ENCODE data around the gene UBE2QL1.

The UBE2QL1 gene

DNA sequence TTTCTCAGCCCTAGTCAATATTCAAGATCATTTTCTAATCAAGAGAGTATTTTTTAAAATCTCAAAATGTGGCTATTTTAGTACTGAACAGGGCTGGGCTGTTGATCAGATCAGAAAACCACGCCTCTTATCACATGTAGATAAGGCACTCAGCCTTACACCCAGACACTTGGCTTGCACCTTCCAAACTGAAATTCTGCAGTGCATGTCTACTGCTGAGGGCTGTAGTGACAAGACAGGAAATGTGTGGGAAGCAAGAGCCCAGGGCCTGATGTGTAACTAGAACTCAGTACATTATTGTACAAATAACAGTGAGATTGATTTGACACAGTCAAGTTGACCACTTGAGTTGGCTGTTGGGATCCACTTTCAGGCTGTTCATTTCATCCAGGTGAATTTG lies 48.6 kb downstream of the UBE2QL1 start:
- Histone ChIP-seq H3K9ac (ENCODE audit: low read length) (no peak overlapping the region), H3K4me3 (ENCODE audit: low read length) (no peak overlapping the region), H3K9me3 (ENCODE audit: control insufficient read depth, low read length) (no peaks in the 10 kb centered on the region), H3K36me3 (ENCODE audit: control insufficient read depth, insufficient read depth, low read length) (no peaks in the 10 kb centered on the region), H3K27me3 (ENCODE audit: control insufficient read depth, insufficient read depth, low read length) (no peaks in the 10 kb centered on the region), H3K4me1 (ENCODE audit: control insufficient read depth, insufficient read depth, low read length) (peaks cover 6% of the 10 kb centered on the region)

DNA sequence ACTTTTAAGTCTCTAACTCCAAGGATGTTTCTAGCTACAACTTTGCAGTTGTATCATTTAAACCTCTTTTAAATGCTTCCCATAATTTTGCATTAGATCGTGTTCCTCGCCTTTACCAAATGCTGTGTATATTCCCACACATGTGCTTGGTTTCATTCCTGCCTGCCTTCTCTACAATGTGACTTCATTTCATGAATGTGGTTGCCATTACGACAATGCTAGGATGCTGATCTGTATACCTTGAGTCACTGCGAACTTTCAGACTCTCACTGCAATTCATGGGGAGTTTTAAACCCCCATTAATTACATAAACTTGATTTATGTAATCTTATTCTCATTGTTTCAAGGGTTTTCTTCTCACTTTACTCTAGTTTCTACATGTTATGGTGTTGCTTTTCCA lies 50.3 kb downstream of the UBE2QL1 start:
- H3K9ac ChIP-seq (ENCODE audit: low read length) = no peak overlapping the region
- no peak overlapping the region for H3K4me3 ChIP-seq (ENCODE audit: low read length)
- H3K9me3 ChIP-seq (ENCODE audit: control insufficient read depth, low read length) = no peaks in the 10 kb centered on the region
- no peaks in the 10 kb centered on the region for H3K27me3 ChIP-seq (ENCODE audit: control insufficient read depth, insufficient read depth, low read length)
- peaks cover 6% of the 10 kb centered on the region for H3K4me1 ChIP-seq (ENCODE audit: control insufficient read depth, insufficient read depth, low read length)
- H3K36me3 ChIP-seq (ENCODE audit: control insufficient read depth, insufficient read depth, low read length) = no peaks in the 10 kb centered on the region

DNA sequence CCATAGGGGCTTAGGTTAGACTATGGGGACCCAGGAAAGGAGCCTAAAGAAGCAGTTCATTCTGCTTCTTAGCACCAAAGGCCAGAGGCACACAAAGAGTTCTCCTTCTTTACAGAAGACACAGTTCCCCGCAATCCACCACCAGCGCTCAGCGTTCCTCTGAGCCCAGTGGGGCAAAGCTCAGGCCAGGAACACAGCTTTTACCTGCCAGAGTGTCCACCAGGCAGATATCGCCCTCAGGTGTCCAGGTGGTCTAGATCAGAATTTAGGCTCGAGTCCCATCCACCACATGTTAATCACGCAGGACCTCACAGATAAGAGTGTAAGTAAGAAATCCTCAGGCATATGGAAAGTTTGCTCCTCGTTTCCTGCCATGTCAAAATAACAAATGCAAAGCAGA lies 53.0 kb downstream of the UBE2QL1 start:
- Histone ChIP-seq H3K9ac (ENCODE audit: low read length) (no peak overlapping the region), H3K4me3 (ENCODE audit: low read length) (no peak overlapping the region), H3K4me1 (ENCODE audit: control insufficient read depth, insufficient read depth, low read length) (no peaks in the 10 kb centered on the region), H3K36me3 (ENCODE audit: control insufficient read depth, insufficient read depth, low read length) (no peaks in the 10 kb centered on the region), H3K9me3 (ENCODE audit: control insufficient read depth, low read length) (no peaks in the 10 kb centered on the region), H3K27me3 (ENCODE audit: control insufficient read depth, insufficient read depth, low read length) (no peaks in the 10 kb centered on the region)

DNA sequence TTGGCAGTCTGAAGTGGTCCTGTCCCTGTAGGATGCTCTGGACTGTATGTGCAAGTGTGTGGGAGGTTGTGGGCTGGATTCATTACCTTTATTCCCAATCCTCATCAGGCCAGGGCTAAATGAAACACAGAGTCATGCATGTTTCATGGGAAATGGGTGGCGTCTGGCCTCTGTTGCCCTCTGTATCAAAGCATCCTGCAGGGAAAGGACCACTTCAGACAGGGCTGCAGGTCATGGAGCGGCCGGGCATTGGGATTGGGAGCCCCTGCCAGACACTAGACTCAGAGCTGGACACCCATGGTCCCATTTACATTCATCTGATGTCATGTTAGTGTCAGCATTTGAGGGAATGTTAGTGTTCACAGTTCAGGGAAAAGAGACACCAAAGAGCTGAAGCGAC lies 53.8 kb downstream of the UBE2QL1 start:
- no peaks in the 10 kb centered on the region for H3K27me3 ChIP-seq (ENCODE audit: control insufficient read depth, insufficient read depth, low read length)
- H3K4me3 ChIP-seq (ENCODE audit: low read length) = no peak overlapping the region
- no peaks in the 10 kb centered on the region for H3K4me1 ChIP-seq (ENCODE audit: control insufficient read depth, insufficient read depth, low read length)
- no peaks in the 10 kb centered on the region for H3K9me3 ChIP-seq (ENCODE audit: control insufficient read depth, low read length)
- no peak overlapping the region for H3K9ac ChIP-seq (ENCODE audit: low read length)
- H3K36me3 ChIP-seq (ENCODE audit: control insufficient read depth, insufficient read depth, low read length) = no peaks in the 10 kb centered on the region

DNA sequence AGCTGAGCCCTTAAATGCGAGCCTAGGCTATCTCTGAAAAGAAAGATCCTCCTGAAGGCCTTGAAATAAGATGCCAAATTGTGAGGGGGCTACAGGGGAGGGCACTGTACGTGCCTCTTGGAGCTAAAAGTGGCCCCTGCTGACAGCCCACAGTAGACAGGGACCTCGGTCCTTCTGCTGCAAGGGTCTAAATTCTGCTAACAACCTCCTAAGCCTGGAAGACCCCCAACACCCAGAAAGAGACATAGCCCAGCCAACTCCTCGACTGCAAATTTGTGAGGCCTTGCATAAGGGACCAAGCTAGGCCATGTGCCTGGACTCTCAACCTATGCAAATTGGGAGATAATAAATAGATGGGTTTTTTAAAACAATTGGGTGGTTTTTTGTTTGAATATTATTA lies 54.7 kb downstream of the UBE2QL1 start:
- Histone ChIP-seq H3K27me3 (ENCODE audit: control insufficient read depth, insufficient read depth, low read length) (no peaks in the 10 kb centered on the region), H3K9ac (ENCODE audit: low read length) (no peak overlapping the region), H3K4me3 (ENCODE audit: low read length) (no peak overlapping the region), H3K4me1 (ENCODE audit: control insufficient read depth, insufficient read depth, low read length) (no peaks in the 10 kb centered on the region), H3K36me3 (ENCODE audit: control insufficient read depth, insufficient read depth, low read length) (no peaks in the 10 kb centered on the region), H3K9me3 (ENCODE audit: control insufficient read depth, low read length) (no peaks in the 10 kb centered on the region)

DNA sequence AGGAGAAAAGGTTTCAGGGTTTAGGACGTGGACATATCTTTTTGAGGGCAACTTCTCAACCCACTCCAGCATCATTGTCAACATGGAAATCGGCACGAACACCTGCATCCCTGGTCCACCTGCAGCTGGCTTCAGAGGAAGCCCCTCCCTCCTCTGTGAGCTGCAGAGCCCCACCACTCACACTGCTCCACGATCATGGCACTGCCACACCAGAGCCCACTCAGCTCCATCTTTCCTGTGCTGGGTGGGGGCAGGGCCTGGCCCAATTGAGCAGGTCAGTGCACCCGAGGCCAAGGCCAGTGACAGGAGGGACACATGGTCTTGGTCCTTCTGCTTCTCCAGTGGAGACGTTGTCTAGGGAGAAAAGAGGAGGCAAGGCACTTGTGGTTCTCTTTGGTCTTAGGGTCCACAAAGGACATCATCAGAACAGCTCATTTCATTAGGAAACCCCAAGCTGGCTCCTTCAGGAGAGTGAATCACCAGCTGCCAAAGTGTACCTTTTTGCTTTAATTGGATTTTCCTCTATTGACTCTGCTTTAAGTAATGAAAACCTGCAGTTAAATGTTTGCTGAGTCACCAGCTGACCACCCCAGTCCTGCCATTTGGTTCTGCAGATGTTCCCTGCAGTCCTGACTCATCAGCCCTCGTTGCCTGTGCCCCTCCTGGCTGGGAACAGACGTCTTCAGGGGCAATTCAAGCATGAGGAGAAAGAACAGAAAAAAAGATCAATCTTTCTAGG lies 56.2 kb downstream of the UBE2QL1 start:
- no peak overlapping the region for H3K9ac ChIP-seq (ENCODE audit: low read length)
- H3K9me3 ChIP-seq (ENCODE audit: control insufficient read depth, low read length) = no peaks in the 10 kb centered on the region
- no peaks in the 10 kb centered on the region for H3K36me3 ChIP-seq (ENCODE audit: control insufficient read depth, insufficient read depth, low read length)
- no peaks in the 10 kb centered on the region for H3K27me3 ChIP-seq (ENCODE audit: control insufficient read depth, insufficient read depth, low read length)
- no peaks in the 10 kb centered on the region for H3K4me1 ChIP-seq (ENCODE audit: control insufficient read depth, insufficient read depth, low read length)
- no peak overlapping the region for H3K4me3 ChIP-seq (ENCODE audit: low read length)

DNA sequence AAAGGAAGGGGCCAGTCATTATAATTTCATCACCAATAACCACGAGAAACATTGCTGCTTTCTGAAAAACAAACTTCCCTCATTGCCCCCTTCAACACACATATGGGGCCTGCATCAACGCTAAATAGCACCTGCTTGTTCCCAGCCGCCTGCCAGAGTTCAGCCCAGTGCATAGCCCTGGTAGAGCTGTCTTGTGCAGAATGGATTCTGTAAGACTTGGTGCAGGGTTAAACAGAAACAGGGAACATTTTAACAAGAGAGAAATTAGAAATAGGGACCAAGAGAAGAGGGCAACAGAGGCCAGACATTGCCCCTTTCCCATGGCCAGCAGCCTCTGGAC lies 56.7 kb downstream of the UBE2QL1 start:
- H3K27me3 ChIP-seq (ENCODE audit: control insufficient read depth, insufficient read depth, low read length) = no peaks in the 10 kb centered on the region
- H3K4me1 ChIP-seq (ENCODE audit: control insufficient read depth, insufficient read depth, low read length) = no peaks in the 10 kb centered on the region
- no peak overlapping the region for H3K9ac ChIP-seq (ENCODE audit: low read length)
- H3K9me3 ChIP-seq (ENCODE audit: control insufficient read depth, low read length) = no peaks in the 10 kb centered on the region
- no peaks in the 10 kb centered on the region for H3K36me3 ChIP-seq (ENCODE audit: control insufficient read depth, insufficient read depth, low read length)
- no peak overlapping the region for H3K4me3 ChIP-seq (ENCODE audit: low read length)

DNA sequence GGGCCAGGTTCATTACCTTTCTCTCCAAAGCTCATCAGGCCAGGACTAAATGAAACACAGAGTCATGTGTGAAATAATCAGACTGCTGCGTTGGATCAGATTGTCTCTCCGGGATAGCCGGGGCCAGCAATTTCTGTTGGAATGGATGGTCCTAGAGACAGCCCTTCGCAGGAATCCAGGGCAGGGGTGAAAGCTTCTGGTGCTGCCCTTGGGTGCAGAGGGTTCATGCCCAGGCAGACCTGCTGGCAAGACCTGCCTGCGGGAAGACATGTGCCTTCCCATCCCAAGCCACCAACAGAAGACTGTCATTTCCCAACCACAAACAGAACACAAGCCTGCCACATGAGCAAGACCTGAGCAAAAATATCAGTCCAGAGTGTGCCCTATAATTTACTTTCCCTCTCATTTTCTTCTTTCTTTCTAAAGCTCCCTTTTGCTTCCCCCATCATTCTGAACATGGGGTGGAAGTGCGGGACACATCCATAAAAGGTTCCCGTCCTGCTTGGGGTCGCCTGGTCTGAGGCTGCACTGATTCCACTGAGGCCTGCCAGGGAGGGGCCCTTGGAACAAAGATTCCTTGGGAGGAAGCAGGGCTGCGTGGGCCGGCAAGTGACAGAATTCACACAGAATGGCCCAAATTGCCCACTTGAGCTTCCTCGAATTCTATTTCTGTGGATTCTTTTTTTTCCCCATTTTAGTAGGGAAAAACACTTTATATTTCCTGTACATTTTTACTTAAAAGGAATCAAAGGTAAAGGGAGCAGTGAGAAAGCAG lies 57.3 kb downstream of the UBE2QL1 start:
- H3K9me3 ChIP-seq (ENCODE audit: control insufficient read depth, low read length) = no peaks in the 10 kb centered on the region
- H3K4me3 ChIP-seq (ENCODE audit: low read length) = no peak overlapping the region
- no peaks in the 10 kb centered on the region for H3K27me3 ChIP-seq (ENCODE audit: control insufficient read depth, insufficient read depth, low read length)
- no peaks in the 10 kb centered on the region for H3K36me3 ChIP-seq (ENCODE audit: control insufficient read depth, insufficient read depth, low read length)
- no peaks in the 10 kb centered on the region for H3K4me1 ChIP-seq (ENCODE audit: control insufficient read depth, insufficient read depth, low read length)
- H3K9ac ChIP-seq (ENCODE audit: low read length) = no peak overlapping the region

DNA sequence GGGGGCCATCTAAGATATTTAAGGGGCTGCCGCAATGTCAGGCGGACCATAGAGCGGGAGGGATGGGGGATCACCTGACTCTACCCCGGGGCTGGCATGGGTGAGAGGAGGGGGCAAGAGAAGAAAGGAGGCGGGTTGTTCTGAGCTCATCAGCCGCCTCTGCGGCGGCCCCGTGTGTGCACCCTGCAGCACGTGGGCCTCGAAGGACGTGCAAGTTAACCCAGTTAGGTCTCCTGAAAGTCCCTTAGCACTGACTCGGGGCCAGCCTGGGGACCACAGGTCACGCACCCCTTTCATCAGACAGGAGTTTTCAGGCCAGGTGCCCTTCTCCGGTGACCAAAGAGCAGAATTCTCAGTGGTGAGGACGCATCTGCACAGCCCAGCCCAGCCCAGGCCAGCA lies 58.0 kb downstream of the UBE2QL1 start:
- no peak overlapping the region for H3K4me3 ChIP-seq (ENCODE audit: low read length)
- H3K27me3 ChIP-seq (ENCODE audit: control insufficient read depth, insufficient read depth, low read length) = no peaks in the 10 kb centered on the region
- H3K9ac ChIP-seq (ENCODE audit: low read length) = no peak overlapping the region
- no peaks in the 10 kb centered on the region for H3K36me3 ChIP-seq (ENCODE audit: control insufficient read depth, insufficient read depth, low read length)
- no peaks in the 10 kb centered on the region for H3K4me1 ChIP-seq (ENCODE audit: control insufficient read depth, insufficient read depth, low read length)
- no peaks in the 10 kb centered on the region for H3K9me3 ChIP-seq (ENCODE audit: control insufficient read depth, low read length)

DNA sequence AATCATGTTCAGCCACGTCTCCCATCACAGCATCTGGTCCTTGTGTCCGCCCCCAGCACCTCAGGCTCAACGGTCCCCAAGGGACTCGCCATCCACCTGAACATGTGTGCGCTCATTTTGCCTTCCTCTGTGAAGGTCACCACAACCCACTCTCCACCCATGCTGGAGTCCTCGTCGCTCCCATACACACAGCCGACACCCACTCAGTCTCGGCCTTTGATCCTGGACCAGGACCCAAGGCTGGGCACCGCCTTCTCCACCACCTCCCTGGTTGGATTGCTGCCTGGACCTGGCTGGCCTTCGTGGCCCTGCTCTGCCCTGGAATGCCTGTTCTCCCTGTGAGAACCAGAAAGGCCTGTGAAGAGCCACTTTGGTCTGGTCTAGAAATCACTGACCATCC lies 60.3 kb downstream of the UBE2QL1 start:
- Histone ChIP-seq H3K27me3 (ENCODE audit: control insufficient read depth, insufficient read depth, low read length) (no peaks in the 10 kb centered on the region), H3K9me3 (ENCODE audit: control insufficient read depth, low read length) (no peaks in the 10 kb centered on the region), H3K9ac (ENCODE audit: low read length) (no peak overlapping the region), H3K4me1 (ENCODE audit: control insufficient read depth, insufficient read depth, low read length) (no peaks in the 10 kb centered on the region), H3K4me3 (ENCODE audit: low read length) (no peak overlapping the region), H3K36me3 (ENCODE audit: control insufficient read depth, insufficient read depth, low read length) (no peaks in the 10 kb centered on the region)

DNA sequence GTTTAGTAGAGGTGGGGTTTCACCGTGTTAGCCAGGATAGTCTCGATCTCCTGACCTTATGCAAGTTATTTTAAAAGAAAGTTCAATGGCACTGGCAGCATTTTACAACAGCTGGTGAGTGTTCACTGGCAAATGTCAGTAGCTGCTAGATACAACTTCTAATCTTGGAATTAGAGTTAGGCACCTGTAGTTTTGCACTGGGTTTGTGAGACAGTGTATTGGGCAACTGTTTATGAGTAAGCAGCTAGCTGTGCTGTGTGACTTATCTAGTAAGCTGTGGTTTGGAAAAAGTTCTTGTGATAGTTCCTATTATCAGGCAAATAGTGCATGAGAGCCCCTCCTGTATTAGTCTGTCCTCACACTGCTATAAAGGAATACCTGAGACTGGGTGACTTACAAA lies 61.5 kb downstream of the UBE2QL1 start:
- H3K9me3 ChIP-seq (ENCODE audit: control insufficient read depth, low read length) = no peaks in the 10 kb centered on the region
- H3K4me3 ChIP-seq (ENCODE audit: low read length) = no peak overlapping the region
- H3K27me3 ChIP-seq (ENCODE audit: control insufficient read depth, insufficient read depth, low read length) = no peaks in the 10 kb centered on the region
- H3K4me1 ChIP-seq (ENCODE audit: control insufficient read depth, insufficient read depth, low read length) = no peaks in the 10 kb centered on the region
- H3K9ac ChIP-seq (ENCODE audit: low read length) = no peak overlapping the region
- H3K36me3 ChIP-seq (ENCODE audit: control insufficient read depth, insufficient read depth, low read length) = no peaks in the 10 kb centered on the region

DNA sequence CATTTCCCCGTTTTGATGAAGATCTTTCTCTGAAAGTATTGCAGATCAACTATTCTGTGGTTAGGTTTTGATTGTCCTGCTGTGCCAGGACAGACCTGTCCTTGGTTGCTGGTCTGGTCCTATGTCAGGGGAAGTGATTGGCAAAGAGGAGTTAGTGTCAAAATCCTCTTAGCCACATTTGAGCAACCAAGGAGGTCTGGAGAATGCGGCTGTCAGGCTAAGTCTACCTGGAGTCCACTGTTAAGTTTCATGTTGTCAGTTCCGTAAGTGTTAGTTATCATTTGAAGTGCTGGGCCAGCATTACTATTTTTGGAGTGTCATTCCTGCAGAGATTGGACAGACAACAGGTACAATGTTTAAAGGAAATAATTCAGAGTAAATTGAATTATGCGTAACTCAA lies 62.3 kb downstream of the UBE2QL1 start:
- Histone ChIP-seq H3K4me1 (ENCODE audit: control insufficient read depth, insufficient read depth, low read length) (no peaks in the 10 kb centered on the region), H3K27me3 (ENCODE audit: control insufficient read depth, insufficient read depth, low read length) (no peaks in the 10 kb centered on the region), H3K9ac (ENCODE audit: low read length) (no peak overlapping the region), H3K36me3 (ENCODE audit: control insufficient read depth, insufficient read depth, low read length) (no peaks in the 10 kb centered on the region), H3K9me3 (ENCODE audit: control insufficient read depth, low read length) (no peaks in the 10 kb centered on the region), H3K4me3 (ENCODE audit: low read length) (no peak overlapping the region)
